GM19463 (cell line): ENCODE measurements around the gene ERC2.

Source experiments
- ATAC-seq: cut with Tn5 transposase; IDR thresholded peaks from one replicate; pipeline ENCODE4 v1.9.1; 2021; ENCODE audit warnings: mild to moderate bottlenecking, moderate library complexity; ENCODE audit not compliant: unreplicated experiment

Gene ERC2

DNA sequence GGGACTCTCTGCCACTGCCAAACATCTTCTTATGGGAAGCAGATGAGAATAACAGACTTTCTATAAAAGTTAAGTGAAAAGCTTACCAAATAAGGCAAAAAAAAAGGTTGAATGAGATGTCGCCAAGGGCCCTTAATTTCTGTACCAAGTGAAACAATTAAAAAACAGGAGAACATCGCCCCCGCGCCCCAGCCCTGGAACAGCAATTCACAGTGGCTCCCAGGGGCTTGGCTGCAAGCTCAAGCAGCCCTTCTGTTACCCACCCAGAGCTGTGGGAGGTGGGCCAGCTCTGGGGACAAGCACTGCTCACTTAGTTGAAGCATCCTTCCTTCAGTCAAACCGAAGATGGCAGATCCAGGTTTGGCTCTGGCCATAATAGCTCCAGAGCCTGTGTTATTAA lies 208.0 kb downstream of the ERC2 start:
- no peak for ATAC-seq

DNA sequence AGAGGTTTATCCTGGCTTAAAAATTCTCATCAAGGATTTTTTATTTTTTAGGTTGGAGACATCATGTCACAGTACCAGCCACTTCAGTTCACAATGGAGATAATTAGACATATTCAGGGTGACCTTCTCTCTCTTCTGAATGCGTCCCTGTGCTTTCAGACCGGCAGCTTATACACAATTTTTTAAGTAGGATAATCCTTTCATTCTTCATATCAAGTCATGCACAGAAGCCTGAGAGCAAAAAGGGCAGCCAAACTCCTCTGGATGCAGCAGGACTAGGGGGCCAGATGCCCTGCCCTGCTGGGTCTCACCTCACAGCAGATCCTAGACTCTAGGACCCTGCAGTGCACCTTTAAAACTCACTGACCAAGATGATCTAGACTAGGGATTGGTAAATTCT lies 210.4 kb downstream of the ERC2 start:
- ATAC-seq: no peak

DNA sequence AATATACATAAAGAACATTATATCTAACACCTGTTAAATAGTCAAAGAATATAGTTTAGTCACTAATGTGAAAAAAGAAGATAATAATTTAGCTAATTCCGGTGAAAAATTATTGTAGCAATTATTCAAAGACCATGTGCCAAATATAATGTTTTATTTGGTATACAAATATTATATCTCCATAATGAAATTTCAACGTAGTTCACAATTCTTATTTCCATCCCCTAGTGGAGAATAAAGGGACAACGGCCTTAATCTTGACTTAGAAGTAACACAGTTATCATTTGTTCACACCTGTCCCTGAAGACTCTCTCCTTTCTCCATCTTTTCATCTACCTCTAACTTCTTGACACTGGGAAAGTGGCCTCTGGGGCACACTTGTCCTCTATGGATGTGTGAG lies 213.4 kb downstream of the ERC2 start:
- no peak for ATAC-seq

DNA sequence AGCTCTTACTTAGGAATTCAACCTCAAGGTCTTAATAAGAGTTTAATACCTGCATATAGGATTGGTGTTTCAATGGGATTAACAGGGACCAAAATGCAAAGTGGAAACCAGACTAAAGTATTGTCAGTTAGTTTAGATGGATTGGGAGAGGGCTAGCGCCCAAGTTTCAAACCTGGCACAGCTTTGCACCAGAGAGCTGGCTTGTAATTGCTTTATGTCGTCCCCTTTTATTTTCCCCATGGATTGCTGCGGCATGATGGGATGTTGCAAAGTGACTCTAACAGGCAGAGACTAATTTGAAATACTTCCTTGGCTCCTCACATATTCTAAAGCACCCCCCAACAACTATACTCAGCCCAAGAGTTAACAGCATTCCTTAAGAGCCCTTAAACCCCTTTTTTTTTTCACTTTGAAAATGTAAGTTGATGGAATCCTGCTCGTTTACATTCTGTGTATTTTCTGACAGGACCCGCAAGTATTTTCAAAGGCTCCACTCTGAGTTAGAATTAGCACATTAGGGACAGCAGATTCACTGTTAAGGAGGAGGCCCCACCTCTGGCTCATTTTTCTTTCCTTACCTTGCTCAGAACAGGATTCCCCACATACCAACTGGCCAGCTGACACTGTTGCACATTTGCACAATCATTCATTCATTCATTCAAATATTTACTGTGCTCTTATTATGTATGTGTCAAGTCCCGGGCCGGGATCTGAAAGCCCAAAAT lies 214.2 kb downstream of the ERC2 start:
- no peak for ATAC-seq

DNA sequence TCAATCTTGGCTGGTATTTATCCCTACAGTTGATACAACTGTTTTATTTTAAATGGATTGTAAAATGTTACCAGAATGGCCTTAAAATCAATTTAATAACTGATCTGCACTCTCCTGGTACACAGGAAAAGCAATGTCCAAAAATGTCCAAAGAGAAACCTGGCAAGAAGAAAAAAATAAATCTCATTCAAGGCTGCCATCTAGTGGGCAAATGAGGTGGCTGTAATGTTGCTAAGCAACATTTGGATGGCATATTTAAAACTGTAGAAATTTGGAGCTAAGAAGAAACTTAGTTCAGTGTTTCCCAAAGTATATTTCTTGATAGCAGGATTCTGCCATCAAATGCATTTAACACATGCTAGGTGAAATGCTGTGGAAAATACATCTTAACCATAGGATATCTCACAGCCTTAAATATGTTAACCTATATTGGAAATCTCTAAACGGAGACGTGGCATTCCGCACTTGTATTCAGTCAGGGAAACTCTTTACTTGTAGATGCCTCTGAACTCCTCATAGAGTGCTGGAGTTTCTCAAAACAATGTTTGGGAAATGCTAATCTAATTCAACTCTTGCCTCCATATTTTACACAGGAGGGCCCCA lies 216.8 kb downstream of the ERC2 start:
- no peak for ATAC-seq

DNA sequence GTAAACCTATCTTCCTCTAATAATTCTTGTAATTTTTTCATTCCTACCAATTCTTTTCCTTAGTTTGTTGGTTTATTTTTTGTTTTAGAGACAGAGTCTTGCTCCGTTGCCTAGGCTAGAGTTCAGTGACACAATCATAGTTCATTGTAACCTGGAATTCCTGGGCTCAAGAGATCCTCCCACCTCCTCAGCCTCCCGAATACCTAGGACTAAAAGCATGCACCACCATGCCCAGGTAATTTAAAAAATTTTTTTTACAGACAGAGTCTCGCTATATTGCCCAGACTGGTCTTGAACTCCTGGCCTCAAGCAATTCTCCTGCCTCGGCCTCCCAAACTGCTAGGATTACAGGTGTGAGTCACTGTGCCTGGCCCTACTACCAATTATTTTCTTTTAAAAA lies 220.2 kb downstream of the ERC2 start:
- ATAC-seq: no peak

DNA sequence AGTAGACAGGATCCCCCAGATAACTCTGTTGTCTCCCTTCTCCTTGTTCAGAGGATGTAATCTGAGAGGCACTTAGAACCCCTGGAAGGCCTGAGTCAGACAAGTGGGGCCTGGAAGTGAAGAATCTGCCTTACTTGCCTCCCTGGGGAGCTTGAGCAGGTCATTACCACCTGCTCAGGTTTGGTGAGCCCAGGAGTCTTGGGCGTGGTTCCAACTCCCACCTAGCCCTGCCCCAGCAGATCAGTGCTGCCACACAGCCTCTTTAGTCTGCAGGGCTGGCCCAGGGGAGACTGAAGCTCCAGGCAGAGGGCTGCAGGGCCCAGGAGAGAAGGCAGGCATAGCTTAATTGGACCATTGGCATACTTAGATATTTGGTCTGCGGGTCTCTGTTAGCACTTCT lies 230.0 kb downstream of the ERC2 start:
- ATAC-seq: no peak

DNA sequence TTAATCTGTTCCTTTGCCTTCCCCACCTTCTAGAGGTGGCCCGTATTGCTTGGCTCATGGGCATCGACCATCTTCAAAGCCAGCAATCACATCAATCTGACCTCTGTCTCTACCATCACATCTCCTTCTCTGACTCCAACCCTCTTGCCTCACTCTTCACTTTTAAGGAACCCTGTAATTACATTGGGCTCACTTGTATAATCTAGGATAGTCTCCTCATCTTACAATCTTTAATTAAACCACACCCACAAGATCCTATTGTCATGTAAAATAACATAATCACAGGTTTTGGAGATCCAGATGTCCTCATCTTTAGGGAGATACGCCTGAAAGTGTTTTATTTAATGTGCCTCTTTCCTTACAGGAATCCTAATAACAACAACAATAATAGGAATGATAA lies 234.5 kb downstream of the ERC2 start:
- ATAC-seq: no peak

DNA sequence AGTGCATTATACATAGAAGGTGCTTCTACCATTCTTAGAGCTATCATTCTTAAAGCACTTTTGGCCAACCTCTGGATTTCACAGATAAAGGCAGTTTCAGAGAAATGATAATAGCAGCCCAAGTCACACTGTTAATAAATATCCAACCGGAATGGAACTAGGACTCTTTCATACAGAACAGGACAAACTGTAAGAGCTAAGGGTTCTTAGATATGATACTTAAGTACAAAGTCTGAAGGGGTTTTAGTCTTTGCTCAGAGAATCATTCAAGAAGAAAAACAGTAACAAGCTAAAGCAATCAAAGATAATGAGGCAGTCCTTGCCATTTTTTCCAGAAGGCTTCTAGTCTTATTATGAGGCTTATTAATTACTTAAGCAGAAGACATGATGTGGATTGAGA lies 239.0 kb downstream of the ERC2 start:
- no peak for ATAC-seq

DNA sequence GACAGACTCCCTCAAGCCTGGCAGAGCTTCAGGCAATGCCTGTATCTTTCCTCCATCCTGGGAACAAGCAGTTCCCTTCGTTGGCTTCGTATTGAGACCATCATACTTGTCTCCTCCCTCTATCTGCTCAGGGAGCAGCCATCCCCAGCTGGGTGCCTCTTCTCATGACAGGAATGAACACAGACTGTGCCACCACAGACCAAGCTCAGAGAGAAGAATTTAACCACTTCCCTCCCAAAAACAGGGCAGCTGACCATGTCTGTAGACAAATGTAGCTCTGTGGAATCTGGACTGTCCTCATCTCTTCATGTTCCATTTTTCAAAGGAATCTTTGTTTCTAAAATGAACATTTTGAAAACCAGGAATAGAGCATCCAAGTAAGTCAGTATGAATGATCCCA lies 245.4 kb downstream of the ERC2 start:
- ATAC-seq: no peak

DNA sequence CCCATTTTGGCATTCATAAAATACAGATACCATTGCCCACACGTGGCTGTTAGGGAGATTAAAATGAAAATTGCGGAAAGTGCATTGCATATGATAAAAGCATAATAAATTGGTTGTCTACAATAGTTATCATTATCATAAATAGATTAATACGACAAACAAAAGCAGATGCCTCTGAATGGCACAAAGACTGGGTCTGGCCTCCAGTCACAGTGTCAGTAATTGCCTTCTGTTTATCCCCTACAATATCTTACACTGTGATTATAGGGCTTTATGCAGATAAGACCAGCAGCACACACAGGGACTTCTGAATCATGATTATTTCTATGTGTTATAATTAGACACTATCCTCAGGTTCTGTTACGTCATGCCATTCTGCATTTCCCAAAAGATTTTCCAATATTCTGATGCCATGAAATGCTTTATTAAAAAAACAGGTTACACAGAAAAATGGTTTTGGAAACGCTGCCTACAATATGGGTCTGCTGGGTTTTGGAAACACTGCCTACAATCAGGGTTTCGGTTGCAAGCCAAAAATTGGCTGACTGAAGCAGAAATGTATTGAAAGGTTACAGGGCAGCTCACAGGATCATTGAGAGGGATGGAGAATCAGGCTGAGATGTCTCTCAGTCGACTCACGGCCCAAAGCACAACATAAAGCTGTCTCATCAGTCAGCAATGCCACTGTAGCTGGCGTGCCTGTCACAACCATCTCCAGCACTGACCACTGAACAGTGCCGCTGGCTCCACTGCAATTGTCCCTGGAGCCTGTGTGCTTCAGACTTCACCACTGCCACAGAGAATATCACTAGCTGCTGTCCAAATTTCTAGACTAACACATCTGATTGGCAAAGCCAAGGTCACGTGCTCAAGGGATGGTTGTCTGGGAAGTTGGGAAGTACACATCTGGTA lies 248.1 kb downstream of the ERC2 start:
- no peak for ATAC-seq

DNA sequence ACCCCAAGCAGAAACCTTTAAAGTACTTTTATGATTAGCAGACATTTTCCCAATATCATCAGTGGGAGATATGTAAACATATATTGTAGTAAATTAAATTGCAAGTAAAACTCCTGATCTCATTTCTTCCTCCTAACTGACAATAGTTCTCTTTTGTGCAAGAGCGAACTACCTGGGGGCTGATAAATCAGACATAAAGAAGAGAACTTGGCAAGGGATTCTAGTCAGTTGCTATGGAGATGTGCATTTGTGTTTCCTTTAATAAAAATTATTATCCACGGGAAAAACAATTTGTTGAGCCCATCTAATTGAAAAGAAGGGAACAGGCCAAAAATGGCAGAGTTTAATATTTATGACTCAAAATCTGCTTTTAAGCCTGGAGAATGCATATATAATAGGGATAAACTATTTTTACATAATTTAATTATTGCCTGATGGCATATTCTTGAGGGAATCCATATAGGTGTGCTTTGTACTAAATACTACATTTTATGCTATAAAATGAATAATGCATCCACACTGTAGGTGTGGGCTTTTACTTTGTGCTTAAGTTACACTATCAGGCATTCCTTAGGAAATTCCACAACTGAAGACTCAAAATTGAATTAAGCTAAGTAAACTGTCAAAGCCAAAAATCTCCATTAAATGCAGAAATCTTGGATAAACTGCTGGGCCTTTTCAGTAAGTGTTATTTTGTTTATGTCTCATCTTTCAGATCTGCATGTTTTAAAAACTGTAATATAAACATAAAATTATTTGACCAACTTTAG lies 258.1 kb downstream of the ERC2 start:
- no peak for ATAC-seq

DNA sequence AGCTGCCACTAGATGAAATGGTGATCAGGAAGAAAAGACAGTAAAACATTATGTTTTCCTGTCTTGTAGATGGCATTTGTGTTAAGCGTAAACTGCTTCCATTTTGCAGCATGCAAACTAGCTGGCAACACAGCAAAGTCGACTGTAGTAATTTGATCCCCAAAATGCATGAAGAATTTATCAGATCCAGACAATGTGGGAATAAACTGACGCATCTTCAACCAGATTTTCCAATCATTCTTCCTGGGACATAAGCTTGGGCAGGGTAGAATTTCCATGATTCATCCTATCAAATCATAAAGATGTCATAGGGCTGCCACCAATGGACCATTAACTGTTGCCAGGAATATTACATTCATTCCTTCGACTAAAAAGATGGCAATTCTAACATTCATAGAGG lies 260.3 kb downstream of the ERC2 start:
- no peak for ATAC-seq

DNA sequence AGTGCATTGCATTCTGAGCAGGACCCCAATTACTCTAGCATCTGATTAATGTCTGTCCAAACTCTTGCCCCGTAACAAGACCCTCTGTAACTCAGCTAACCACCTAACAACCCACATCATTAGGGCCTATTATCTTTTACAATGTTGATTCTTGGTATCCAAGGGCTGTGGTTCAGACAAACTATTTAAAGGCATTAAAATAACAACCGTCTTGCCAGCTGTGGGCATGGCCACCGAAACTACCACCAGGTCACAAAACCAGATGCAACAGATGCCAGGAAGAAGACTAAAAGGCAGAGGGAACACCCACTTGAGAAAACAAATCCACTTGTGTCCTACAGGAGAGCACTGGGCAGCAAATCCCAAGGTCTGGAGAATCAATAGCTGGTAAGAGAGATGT lies 262.9 kb downstream of the ERC2 start:
- ATAC-seq: no peak

DNA sequence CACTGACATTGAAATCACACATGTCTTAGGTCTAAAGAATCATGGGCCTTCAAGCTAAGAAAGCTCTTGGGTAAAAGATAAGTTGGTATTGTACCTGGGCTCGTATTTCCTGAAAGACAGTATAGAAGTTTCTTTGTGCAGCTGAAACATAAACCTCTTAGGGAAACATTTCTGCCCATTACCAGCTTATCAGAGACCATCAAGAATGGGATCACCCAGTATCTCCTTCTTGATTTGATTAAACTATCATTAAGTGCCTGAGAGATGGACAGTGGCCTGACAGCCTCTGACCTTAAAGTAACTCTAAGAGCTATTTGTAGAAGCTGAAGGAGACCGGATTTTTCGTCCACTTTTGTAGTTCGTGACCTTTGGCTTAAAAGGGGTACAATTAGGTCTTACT lies 265.3 kb downstream of the ERC2 start:
- ATAC-seq: no peak

DNA sequence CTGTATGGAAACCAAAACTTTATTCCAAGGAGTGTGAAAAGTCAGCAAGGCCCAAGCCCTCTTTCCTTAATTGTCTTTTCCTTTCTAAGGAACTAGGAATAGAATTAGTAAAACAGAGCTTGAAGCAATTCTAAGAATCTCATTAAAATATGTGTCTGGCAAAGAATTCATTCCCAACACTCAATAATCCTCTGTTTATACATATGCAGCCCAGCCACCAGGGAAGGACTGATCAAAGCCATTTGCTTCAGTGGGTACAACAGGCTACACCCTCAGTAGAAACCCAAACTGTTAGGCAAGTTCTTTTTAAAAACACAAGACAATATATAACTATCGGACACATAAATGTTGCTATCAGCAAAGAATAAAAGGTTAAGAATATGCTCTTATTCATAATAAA lies 266.9 kb downstream of the ERC2 start:
- ATAC-seq: no peak

DNA sequence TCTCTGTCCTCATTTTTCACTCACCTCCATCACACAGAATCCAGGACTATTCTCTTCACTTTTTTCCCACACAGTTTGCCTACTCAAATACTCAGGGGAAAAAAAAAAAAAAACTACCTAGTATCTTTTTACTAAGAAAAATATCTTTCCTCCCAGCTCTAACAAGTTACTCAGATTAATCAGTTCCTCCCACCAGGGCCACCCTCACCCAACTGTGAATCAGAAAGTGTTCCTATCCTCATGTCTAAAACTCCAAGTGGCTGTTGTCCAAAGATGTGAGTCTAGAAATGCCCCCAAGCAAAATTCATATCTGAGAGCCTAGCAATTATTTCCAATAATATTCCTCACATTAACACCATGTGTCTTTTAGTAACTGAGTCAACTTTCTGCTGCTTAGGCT lies 268.0 kb downstream of the ERC2 start:
- ATAC-seq: no peak

DNA sequence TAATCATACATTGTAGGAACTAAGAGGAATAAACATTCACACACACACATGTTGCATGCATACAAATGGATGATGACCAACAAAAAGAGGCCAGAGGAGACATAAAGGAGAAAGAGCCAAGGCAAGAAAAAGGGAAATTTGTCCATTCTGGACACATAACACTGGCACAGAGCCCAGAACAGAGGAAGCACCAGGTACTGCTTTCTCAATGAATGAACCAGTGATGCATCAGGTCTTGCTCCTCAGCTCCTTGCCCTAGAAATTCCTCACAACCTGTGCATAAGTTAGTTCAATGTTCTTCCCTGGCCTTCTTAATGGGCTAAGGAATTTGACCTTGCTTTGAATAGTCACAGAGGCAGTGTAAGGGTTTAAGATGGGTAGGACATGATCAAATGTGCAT lies 270.3 kb downstream of the ERC2 start:
- no peak for ATAC-seq

DNA sequence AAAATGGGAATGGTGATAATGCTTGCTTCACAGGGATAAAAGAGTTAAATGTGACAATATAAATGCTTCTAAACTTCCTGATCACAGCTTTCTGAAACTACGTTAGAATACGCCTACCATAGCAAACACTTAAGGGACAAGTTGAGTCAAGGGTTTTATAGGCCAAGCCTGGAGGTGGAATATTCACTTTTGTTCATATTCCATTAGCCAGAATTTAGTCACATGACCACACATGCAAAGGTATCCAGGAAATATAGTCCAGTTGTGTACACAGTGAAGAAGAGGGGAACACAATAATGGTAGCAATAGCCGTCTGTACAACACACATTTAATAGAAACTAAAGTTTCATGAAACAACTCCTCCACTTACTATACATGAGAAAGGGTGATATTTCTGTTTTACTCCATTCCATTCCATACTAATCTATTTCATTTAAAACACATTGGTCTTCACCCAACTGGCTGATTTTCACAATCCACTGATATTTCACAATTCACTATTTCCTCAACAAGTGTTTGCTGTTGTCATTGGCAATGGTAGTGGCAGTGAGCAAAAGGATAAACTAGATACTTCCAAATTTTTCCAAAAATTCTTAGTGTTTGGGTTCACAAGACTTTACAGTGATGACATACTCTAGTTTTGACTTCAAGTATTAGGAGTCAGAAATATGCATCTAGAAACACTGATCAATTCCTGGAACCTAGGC lies 270.9 kb downstream of the ERC2 start:
- no peak for ATAC-seq

DNA sequence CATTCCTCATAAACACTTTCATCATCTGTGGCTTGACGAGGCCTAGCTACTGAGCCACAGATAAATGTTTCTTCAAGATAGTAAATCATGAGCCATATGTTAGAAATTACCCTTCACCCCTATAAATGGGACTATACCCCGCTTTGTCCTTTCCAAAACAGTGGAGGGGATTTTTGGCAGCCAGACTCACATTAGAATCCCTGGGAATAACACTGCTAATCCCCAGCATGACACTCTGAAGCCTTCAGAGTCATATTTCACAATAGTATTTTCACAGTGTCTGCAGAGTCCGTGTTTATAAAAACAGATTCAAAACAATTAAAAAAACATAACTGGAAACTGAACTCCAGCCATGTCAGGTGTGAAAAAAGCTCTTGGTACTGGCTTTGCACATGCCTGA lies 271.6 kb downstream of the ERC2 start:
- ATAC-seq: no peak

DNA sequence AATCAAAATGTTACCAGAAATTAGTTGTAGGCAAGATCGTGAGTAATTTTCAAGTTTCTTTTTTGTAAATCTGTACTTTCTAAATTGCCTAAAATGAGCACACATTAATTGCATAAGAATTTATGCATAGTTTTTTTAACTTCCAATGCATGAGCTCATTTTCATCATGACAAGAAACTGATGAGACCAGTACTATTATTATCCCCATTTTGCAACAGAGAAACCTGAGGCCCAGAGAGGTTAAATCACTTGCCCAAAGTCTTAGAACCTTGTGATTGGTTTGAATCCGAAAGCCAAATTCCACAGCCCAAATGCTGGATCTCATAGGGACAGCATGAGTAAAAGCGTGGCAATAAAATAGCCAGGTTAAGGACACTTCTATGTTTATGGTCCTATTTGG lies 274.7 kb downstream of the ERC2 start:
- ATAC-seq: no peak
